ENCODE data around the gene NADSYN1.

- no peak for TF ChIP-seq GATA2 (IDR thresholded peaks at IDR 0.05; ENCODE audit: low read depth, low read length)
- TF ChIP-seq GATA3 (IDR thresholded peaks at IDR 0.05; ENCODE audit: low read depth, low read length) = no peak
These were observed 5.4 kb downstream of the NADSYN1 start for GRCh38 chr11:71458146-71459070.
